MCF 10A (cell line): ENCODE measurements around the gene ERVK3-1. TPM values are rescaled to one million over a fixed set of nuclear protein-coding genes. Genes with fewer than 3 reads are reported as not detected.

ENCODE experiments used
- BruUV-seq: library from RNA; stranded (reverse); fragments of 400-500 nt; replicated peaks from 2 replicates; lab custom pipeline; 2021; lab: Mats Ljungman, UMichigan
- CTCF ChIA-PET: fragments of 300-600 bp; sonication (Branson Sonifier 250); formaldehyde crosslinking; extraction: SDS; loops from one replicate; lab custom pipeline; 2021; ENCODE audit warnings: antibody characterized with exemption, inconsistent platforms; lab: Yijun Ruan, JAX
- POLR2A ChIA-PET: fragments of 300-600, 350-650 bp; sonication (Branson Sonifier 250); formaldehyde crosslinking; extraction: SDS; loops from one replicate; lab custom pipeline; 2020; ENCODE audit warnings: antibody characterized with exemption, inconsistent platforms; lab: Yijun Ruan, JAX
- DNase-seq: peaks from one replicate; pipeline ENCODE4 v3.0.0-alpha.2; 2018; ENCODE audit not compliant: unreplicated experiment
- H3K27ac Mint-ChIP-seq: one replicate; pipeline ENCODE4 v1.8.0; 2022; ENCODE audit warnings: mild to moderate bottlenecking, low read depth, mixed read lengths; ENCODE audit not compliant: unreplicated experiment
- H3K27me3 Mint-ChIP-seq: one replicate; pipeline ENCODE4 v1.8.0; 2022; ENCODE audit warnings: mixed read lengths; ENCODE audit not compliant: insufficient read depth, unreplicated experiment
- H3K36me3 Mint-ChIP-seq: one replicate; pipeline ENCODE4 v1.8.0; 2022; ENCODE audit warnings: mild to moderate bottlenecking, moderate library complexity, mixed read lengths; ENCODE audit not compliant: insufficient read depth, unreplicated experiment
- H3K4me1 Mint-ChIP-seq: one replicate; pipeline ENCODE4 v1.8.0; 2022; ENCODE audit warnings: mixed read lengths; ENCODE audit not compliant: insufficient read depth, unreplicated experiment
- H3K4me3 Mint-ChIP-seq: one replicate; pipeline ENCODE4 v1.8.0; 2022; ENCODE audit warnings: mild to moderate bottlenecking, moderate library complexity, mixed read lengths; ENCODE audit not compliant: unreplicated experiment
- H3K9me3 Mint-ChIP-seq: one replicate; pipeline ENCODE4 v1.8.0; 2022; ENCODE audit warnings: mixed read lengths; ENCODE audit not compliant: unreplicated experiment
- intact Hi-C: fragments of 100-400 bp; cut with micrococcal nuclease; formaldehyde crosslinking; loops from 2 replicates; pipeline ENCODE4 v1.14.1; 2022
- total RNA-seq: library from RNA; stranded (reverse); gene quantifications from 2 replicates; pipeline ENCODE4 v1.2.3, GENCODE V29; 2022
- TF ChIP-seq, protein P1 (sequence below): fragments of 200-600 bp; IDR thresholded peaks from one replicate; pipeline ENCODE4 v1.8.0; 2022; ENCODE audit warnings: antibody characterized with exemption, mild to moderate bottlenecking; ENCODE audit not compliant: unreplicated experiment

The ERVK3-1 gene
- total RNA-seq, 1 experiment from 2014 or later, result 63.1 TPM

DNA sequence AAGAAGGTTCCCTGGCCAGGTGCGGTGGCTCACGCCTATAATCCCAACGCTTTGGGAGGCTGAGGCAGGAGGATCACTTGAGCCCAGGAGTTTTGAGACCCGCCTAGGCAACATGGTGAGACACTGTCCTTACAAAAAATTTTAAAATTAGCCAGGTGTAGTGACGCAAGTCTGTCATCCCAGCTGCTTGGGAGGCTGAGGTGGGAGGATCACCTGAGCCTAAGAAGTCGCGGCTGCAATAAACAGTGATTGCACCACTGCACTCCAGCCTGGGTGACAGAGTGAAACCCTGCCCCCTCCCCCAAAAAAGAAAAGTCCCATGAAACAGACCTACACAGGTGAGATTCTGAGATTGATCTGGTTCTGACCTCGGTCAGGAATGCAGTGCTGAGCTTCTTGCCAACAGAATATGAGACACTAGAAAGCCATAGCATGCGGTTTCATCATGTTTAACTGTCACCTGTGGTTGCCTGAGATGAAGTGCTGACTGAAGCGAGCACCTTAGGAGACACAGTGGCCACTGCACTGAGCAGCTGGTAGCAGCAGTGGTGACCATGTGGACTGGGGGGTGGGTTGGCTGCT lies 50.1 kb downstream of the ERVK3-1 start:
- BruUV-seq, result no TSS peak
- H3K9me3 Mint-ChIP-seq, result no peaks in the 10 kb centered on the region
- intact Hi-C loops, result no loop called here
- H3K27ac Mint-ChIP-seq, result no peak overlapping the region
- POLR2A ChIA-PET, result no interaction called here
- CTCF ChIA-PET, result interaction anchor here (0.6 kb wide), 1 partner anchor 51 kb away, joined by 3 read pairs; no protein-coding TSS in a partner anchor
- TF ChIP-seq, protein P1, sequence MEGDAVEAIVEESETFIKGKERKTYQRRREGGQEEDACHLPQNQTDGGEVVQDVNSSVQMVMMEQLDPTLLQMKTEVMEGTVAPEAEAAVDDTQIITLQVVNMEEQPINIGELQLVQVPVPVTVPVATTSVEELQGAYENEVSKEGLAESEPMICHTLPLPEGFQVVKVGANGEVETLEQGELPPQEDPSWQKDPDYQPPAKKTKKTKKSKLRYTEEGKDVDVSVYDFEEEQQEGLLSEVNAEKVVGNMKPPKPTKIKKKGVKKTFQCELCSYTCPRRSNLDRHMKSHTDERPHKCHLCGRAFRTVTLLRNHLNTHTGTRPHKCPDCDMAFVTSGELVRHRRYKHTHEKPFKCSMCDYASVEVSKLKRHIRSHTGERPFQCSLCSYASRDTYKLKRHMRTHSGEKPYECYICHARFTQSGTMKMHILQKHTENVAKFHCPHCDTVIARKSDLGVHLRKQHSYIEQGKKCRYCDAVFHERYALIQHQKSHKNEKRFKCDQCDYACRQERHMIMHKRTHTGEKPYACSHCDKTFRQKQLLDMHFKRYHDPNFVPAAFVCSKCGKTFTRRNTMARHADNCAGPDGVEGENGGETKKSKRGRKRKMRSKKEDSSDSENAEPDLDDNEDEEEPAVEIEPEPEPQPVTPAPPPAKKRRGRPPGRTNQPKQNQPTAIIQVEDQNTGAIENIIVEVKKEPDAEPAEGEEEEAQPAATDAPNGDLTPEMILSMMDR, result no peak
- H3K4me3 Mint-ChIP-seq, result no peak overlapping the region
- no peaks in the 10 kb centered on the region for H3K4me1 Mint-ChIP-seq
- DNase-seq, result no peak
- no peaks in the 10 kb centered on the region for H3K27me3 Mint-ChIP-seq
- H3K36me3 Mint-ChIP-seq, result peaks cover 17% of the 10 kb centered on the region

- H3K4me1 Mint-ChIP-seq, result no peaks in the 10 kb centered on the region
- no peak for DNase-seq
- ChIA-PET CTCF (no interaction called here), POLR2A (no interaction called here)
- H3K36me3 Mint-ChIP-seq, result peaks cover 17% of the 10 kb centered on the region
- H3K4me3 Mint-ChIP-seq, result no peak overlapping the region
- no TSS peak for BruUV-seq
- intact Hi-C loops, result no loop called here
- TF ChIP-seq, protein P1, result no peak
- H3K27me3 Mint-ChIP-seq, result no peaks in the 10 kb centered on the region
- H3K27ac Mint-ChIP-seq, result no peak overlapping the region
- H3K9me3 Mint-ChIP-seq, result no peaks in the 10 kb centered on the region
Observed at GRCh38 chr19:58355908-58356765, 51.0 kb downstream of the ERVK3-1 start.

DNA sequence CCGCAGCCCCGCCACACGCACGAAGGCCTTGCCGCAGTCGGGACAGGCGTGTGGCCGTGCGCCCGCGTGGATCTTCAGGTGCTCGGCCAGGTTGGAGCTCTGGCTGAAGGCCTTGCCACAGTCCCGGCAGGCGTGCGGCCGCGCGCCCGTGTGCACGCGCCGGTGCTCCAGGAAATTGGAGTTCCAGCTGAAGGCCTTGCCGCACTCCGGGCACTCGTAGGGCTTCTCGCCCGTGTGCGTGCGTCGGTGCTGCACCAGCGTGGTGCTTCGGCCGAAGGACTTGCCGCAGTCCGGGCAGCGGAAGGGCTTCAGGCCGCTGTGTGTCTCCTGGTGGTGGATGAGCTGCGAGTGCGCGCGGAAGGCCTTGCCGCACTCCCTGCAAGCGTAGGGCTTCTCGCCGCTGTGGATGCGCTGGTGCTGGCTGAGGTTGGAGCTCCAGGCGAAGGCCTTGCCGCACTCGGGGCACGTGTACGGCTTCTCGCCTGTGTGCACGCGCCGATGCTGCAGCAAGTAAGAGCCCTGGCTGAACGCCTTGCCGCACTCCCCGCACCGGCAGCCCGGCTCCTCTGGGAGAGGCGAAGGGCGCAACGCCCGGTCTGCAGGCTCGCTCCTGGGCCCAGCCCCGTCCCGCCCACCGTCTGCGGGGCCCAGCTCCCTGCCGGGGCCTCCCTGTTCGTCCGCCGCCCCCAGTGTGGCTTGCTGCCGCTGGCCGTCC lies 51.7 kb downstream of the ERVK3-1 start:
- BruUV-seq, result no TSS peak
- TF ChIP-seq, protein P1, result no peak
- ChIA-PET CTCF (no interaction called here), POLR2A (no interaction called here)
- no peak for DNase-seq
- intact Hi-C loops, result no loop called here
- Mint-ChIP-seq H3K4me3 (no peak overlapping the region), H3K4me1 (peaks cover 2% of the 10 kb centered on the region), H3K36me3 (peaks cover 17% of the 10 kb centered on the region), H3K9me3 (no peaks in the 10 kb centered on the region), H3K27ac (no peak overlapping the region), H3K27me3 (no peaks in the 10 kb centered on the region)

DNA sequence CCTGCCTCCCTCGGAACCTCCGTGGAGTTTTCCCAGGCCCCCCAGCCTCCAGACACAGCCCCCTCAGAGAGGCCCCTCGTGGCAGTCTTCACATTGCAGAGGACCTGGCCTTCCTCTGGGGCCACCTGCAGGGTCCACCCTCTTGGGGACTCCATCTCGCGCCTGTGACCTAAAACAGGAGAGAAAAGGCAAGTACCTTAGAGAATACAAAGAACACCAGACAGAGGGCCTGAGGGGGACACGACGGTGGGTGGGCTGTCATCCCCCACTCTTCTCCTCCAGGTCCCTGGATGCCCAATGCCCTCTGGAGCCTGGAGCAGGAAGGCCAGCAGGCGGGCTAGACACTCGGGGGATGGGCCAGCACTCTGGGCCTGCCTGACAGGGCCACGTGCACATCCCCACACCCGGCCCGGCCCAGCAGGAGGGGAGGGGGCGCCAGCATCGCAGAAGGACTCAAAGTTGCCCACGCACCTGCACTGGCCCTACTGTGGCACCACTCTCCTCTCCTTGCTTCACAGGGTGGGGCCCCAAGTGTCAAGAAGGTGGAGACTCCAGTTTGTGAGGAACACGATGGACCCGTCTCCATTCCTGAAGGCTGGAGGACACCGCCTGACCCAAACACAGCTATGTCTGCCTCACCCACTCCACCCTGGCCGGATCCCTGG lies 52.4 kb downstream of the ERVK3-1 start:
- TF ChIP-seq, protein P1, result no peak
- intact Hi-C loops, result no loop called here
- H3K36me3 Mint-ChIP-seq, result peaks cover 18% of the 10 kb centered on the region

More for the DNA sequence above, 52.4 kb downstream of the ERVK3-1 start:
- H3K4me1 Mint-ChIP-seq, result peaks cover 5% of the 10 kb centered on the region
- H3K27ac Mint-ChIP-seq, result no peak overlapping the region
- BruUV-seq, result no TSS peak
- ChIA-PET POLR2A (no interaction called here), CTCF (no interaction called here)
- no peak overlapping the region for H3K4me3 Mint-ChIP-seq
- no peak for DNase-seq
- no peaks in the 10 kb centered on the region for H3K9me3 Mint-ChIP-seq
- H3K27me3 Mint-ChIP-seq, result no peaks in the 10 kb centered on the region
